Suppressor macrophage treated with lipopolysaccharide for 1 hour (primary cell): ENCODE measurements around the gene CD55.

Experiments used
- DNase-seq, 3 donors: peaks; one replicate each; pipeline ENCODE4 v3.0.0-alpha.2; 2020 to 2022

The CD55 gene

DNA sequence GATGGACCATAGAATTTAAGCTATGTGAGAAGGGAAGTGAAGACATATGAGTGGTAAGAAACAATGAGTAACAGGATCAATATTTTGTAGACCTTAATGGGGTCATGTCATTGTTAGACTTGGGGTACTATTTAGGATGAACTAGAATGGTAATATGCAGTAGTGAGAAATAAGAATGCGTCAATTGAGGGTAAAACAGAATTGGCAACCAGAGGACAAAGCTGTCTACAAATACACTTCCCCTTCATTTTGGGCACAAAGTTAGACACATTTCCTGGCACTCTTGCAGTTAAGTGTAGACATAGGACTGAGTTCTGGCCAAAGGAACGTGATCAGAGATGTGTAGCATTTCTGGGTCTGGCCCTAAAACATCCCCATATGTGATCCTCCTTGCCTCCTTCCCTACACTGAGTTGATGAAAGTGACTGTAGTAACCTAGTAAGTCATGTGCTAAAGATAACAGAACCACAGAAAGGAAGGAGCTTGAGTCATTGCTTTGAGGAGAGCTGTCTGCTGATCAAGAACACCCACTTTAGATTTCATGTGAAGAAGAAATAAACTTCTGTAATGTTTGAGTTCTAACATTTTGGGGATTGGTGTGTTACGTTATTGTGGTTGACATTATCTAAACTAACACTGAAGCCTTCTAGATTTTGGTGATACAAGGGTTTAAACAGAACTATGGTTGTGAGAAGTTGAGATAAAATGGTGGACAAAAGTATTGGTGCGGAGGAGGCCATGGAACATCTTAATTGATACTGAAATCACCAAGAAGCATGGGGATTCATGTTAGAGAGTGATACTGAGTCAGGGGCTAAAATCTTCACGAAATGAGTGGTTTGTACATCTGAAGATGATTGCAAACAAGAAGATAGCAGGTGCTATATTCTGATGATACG is 41.7 kb downstream of the CD55 start:
- peak; percentile 67 to 75 (median 70) for DNase-seq

DNA sequence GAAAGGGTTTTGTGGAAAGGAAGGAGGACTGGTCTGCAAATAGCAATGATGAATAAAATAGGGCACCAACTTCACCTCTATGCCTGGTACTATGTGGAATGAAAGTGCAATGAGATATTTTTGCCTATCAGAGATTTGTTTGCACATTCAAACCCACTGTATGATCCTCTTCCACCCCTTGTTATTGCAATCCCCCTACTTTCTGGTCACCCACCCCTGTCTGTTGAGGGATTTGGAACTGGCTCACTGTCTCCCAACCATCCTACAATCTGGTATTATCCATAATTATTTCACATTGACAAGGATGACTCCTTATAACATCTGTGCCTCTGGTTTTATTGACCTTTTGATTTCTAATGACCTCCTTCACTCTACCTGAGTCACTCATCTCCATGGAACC is 42.4 kb downstream of the CD55 start:
- DNase-seq: no peak

- DNase-seq: peak in 1 of 3 donors; percentile 12
Observed at GRCh38 chr1:207364614-207365013, 43.1 kb downstream of the CD55 start.

- DNase-seq: peak; percentile 13 to 51 (median 49)
Observed at GRCh38 chr1:207365063-207365462, 43.6 kb downstream of the CD55 start.

GRCh38 chr1:207366022-207366421 is 44.5 kb downstream of the CD55 start:
- peak in 1 of 3 donors; percentile 16 for DNase-seq

GRCh38 chr1:207388721-207389120 is 67.2 kb downstream of the CD55 start:
- DNase-seq: no peak

- DNase-seq: peak in 1 of 3 donors; percentile 34
Observed at GRCh38 chr1:207389728-207390464, 68.4 kb downstream of the CD55 start.

GRCh38 chr1:207393610-207394009 is 72.1 kb downstream of the CD55 start:
- DNase-seq: no peak

- DNase-seq: no peak
Observed at GRCh38 chr1:207396168-207396746, 74.8 kb downstream of the CD55 start.

DNA sequence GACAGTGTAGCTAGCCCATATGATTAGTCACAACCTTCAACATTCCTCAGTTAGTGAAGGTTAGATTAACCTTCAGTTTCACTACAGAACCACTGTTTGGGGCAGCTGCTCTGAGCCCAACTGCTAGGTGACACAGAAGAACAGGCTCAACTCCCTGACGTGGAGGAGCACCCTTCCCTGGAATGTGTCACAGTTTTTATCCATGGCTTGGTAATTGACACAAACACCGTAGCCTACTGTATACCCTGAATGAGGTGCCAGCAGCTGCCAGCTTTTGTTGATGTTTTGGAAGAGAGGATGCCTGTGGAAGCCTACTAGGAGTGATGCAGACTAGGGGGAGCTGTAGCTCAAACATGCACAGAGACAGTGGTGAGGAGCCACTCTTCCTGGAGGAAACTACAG is 76.0 kb downstream of the CD55 start:
- DNase-seq: no peak

DNA sequence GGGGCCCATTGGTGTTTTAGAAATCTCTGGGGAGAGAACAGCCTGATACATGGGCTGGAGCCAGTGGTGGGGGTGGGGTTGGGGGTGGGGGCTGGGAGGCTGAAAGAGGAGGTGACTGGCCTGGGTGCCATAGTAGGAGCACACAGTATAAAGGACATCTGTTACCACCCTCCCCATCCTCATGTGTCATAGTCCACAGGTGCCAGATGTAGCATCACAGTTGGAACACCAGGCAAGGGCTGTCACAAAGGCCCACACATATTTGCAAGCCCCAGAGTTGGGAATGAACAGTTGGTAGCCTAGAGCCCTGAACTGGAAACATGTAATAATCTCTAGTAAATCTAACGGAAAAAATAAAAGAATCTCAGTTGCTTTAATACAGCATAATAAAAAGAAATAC is 77.5 kb downstream of the CD55 start:
- no peak for DNase-seq

- DNase-seq: no peak
Observed at GRCh38 chr1:207401578-207401977, 80.1 kb downstream of the CD55 start.

DNA sequence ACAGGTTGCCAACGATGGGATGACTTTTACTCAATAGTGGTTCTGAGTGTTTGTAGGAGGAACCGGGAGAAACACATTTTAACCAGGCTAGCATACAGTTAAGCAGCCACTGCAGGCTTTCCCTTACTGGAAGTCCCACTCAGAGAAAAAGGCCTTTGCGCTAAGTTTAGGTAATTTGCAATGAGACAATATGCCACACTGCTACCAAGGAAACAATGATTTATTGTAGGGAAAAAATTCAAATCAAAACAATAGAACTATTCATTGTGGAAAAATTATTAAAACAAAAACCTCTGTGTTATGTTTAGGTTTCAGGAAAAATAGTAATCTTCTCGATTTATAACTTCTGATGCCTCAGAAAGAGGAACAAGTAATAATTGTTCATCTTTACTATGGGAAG is 81.3 kb downstream of the CD55 start:
- DNase-seq: no peak

DNA sequence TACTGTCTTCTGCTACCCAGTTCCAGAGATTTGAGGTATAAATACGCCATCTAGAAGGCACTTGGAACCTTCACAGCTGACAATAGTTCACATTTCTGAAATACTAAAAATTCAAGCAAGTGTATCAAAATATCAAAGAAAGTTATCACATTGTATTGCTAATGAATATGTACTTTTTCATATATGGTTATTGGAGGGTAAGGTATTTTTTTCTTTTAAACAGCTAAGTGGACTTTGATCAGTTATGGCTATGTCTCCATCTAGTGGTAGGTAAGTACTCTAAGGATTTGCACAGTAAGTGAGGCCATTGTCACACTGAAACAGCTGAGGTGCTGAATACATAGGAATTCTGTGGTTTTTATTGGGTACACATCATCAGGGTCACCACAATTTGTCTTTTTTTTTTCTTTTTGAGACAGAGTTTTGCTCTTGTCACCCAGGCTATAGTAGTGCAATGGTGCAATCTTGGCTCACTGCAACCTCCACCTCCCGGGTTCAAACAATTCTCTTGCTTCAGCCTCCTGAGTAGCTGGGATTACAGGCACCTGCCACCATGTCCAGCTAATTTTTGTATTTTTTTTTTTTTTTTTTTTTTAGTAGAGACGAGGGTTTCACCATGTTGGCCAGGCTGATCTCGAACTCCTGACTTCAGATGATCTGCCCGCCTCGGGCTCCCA is 83.5 kb downstream of the CD55 start:
- peak; percentile 65 to 87 (median 78) for DNase-seq

DNA sequence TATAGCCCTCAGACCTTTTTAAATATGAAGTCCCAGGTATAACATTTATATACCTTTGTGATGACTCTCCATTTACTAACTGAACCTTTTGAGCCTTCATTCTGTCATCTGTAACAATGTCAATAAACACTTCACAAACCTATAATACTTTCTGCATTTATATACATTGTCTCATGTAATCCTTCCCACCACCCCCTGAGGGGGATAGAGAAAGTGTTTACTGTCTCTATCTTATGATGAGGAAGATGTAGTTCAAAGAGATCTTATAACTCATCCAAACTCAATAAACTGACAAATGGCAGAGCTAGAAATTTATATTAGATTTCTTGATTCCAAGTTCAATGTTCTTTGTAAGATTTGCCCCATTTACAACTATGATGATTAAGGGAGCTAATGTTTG is 84.3 kb downstream of the CD55 start:
- no peak for DNase-seq

DNA sequence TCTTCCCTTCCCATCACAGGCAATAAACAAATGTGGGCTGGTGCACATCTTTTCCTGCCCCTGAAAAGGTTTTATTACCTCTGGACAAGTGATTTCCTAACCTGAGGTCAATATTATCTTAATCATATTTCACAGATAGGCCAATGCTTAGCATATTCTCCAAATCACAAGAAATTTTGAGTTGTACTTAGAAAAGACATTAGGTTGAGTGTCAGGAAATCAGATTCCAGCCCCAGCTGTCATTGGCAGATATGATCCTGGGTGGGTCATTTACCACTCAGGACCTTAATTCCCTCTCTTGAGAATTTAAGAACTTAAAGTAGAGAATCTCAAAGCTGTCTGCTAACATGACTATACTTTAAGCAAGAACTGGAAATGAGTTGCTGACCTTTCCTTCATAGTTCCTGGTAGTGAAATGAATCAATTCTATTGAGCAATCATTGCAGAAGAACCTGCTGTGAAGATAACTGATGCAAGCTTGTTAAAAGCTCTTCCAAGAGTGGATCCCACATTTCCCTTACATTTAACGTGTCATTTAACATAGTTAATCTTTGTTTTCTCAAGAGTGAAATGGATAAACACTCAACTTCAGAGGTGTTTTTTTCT is 86.3 kb downstream of the CD55 start:
- peak; percentile 59 to 90 (median 90) for DNase-seq
